CD8-positive, alpha-beta memory T cell (primary cell): Measurements from ENCODE around the gene LRRC4B. TPM values are rescaled to one million over a fixed set of nuclear protein-coding genes. Genes with fewer than 3 reads are reported as not detected.

Source experiments
- polyA plus RNA-seq: library from polyadenylated mRNA; unstranded; fragments of 300-500 nt; fragmentation: Illumina TruSeq; gene quantifications from one replicate; pipeline ENCODE4 v1.2.3, GENCODE V29; 2021
- total RNA-seq, 2 experiments: library from RNA; stranded (reverse); gene quantifications; one replicate each; pipeline ENCODE4 v1.2.3, GENCODE V29; 2021

LRRC4B gene
- total and polyA plus RNA-seq, 3 experiments from 2014 or later = not detected

Other genes with a start within 250 kb of the LRRC4B start
- gene KCNC3, start 239.1 kb downstream of the LRRC4B start, total RNA-seq = under 1 TPM; 0.68 to 0.73 TPM
- not detected for gene KCNC3, start 239.1 kb downstream of the LRRC4B start, polyA plus RNA-seq
- 10 to 100 TPM; 19.7 to 22.5 TPM for gene NAPSA, start 202.8 kb downstream of the LRRC4B start, total RNA-seq
- 1.6 TPM for gene NAPSA, start 202.8 kb downstream of the LRRC4B start, polyA plus RNA-seq
- gene NR1H2, start 192.0 kb downstream of the LRRC4B start, total RNA-seq = 10 to 100 TPM; 79.7 to 82.3 TPM
- 95.5 TPM for gene NR1H2, start 192.0 kb downstream of the LRRC4B start, polyA plus RNA-seq
- 100 to 1,000 TPM; 154 to 160 TPM for gene POLD1, start 184.1 kb downstream of the LRRC4B start, total RNA-seq
- gene POLD1, start 184.1 kb downstream of the LRRC4B start, polyA plus RNA-seq = 29.4 TPM
- 1 to 10 TPM in 1 of 2 experiments, under 1 TPM in 1; 1.00 to 2.2 TPM for gene SPIB, start 149.5 kb downstream of the LRRC4B start, total RNA-seq
- 0.52 TPM for gene SPIB, start 149.5 kb downstream of the LRRC4B start, polyA plus RNA-seq
- gene MYBPC2, start 135.5 kb downstream of the LRRC4B start, total RNA-seq = under 1 TPM; 0.07 to 0.24 TPM
- gene MYBPC2, start 135.5 kb downstream of the LRRC4B start, polyA plus RNA-seq = not detected
- gene EMC10, start 91.9 kb downstream of the LRRC4B start, total RNA-seq = 10 to 100 TPM; 74.7 to 74.8 TPM
- 11.4 TPM for gene EMC10, start 91.9 kb downstream of the LRRC4B start, polyA plus RNA-seq
- under 1 TPM; 0.57 to 0.97 TPM for gene GARIN5A, start 91.6 kb downstream of the LRRC4B start, total RNA-seq
- gene GARIN5A, start 91.6 kb downstream of the LRRC4B start, polyA plus RNA-seq = 0.33 TPM
- 10 to 100 TPM; 47.4 to 50.9 TPM for gene JOSD2, start 57.2 kb downstream of the LRRC4B start, total RNA-seq
- 28.4 TPM for gene JOSD2, start 57.2 kb downstream of the LRRC4B start, polyA plus RNA-seq
- not detected for gene ASPDH, start 54.5 kb downstream of the LRRC4B start, total RNA-seq
- gene ASPDH, start 54.5 kb downstream of the LRRC4B start, polyA plus RNA-seq = not detected
- under 1 TPM; 0.11 to 0.24 TPM for gene SYT3, start 71.4 kb upstream of the LRRC4B start, total RNA-seq
- 0.09 TPM for gene SYT3, start 71.4 kb upstream of the LRRC4B start, polyA plus RNA-seq
- gene C19orf81, start 81.0 kb upstream of the LRRC4B start, total RNA-seq = not detected
- not detected for gene C19orf81, start 81.0 kb upstream of the LRRC4B start, polyA plus RNA-seq
- not detected for gene SHANK1, start 151.4 kb upstream of the LRRC4B start, total RNA-seq
- not detected for gene SHANK1, start 151.4 kb upstream of the LRRC4B start, polyA plus RNA-seq
- gene CLEC11A, start 154.9 kb upstream of the LRRC4B start, total RNA-seq = under 1 TPM; 0.31 to 0.53 TPM
- 1.9 TPM for gene CLEC11A, start 154.9 kb upstream of the LRRC4B start, polyA plus RNA-seq
- gene GPR32, start 202.0 kb upstream of the LRRC4B start, total RNA-seq = not detected
- gene GPR32, start 202.0 kb upstream of the LRRC4B start, polyA plus RNA-seq = not detected
- gene ACP4, start 222.0 kb upstream of the LRRC4B start, total RNA-seq = not detected
- gene ACP4, start 222.0 kb upstream of the LRRC4B start, polyA plus RNA-seq = not detected